ENCODE data around the gene ASB7. TPM values are rescaled to one million over a fixed set of nuclear protein-coding genes. Genes with fewer than 3 reads are reported as not detected.

Gene ASB7
- total and polyA plus RNA-seq, 2 experiments from 2014 or later: 4.1 to 13.9 TPM

DNA sequence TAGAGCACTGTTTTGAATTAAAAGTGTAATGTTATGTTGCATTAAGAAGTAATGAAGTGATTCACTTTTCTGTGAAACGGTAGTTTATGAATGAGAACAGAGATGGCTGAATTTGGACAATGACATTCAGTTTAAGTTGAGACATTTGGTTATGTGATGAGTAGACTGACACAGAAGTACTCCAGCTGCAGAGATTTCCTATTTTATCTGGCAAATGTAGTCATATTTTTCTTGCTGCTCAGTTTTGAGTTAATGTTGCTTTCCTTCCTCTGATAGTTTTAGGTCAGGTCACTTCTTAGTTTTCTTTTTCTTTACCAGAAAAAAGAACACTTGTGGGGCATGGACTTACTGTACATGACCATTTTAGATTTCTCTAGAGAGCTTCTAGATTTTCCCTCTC is 51.2 kb downstream of the ASB7 start:
- Histone ChIP-seq H4K20me1 (replicated peaks; ENCODE audit: insufficient read depth) (no peaks in the 10 kb centered on the region; the same call in 1 of the 2 replicates), H2AFZ (no peak overlapping the region), H3K4me3 (no peak overlapping the region), H3K4me1 (ENCODE audit: insufficient read depth) (no peaks in the 10 kb centered on the region), H3K27ac (ENCODE audit: low read depth) (no peak overlapping the region), H3K9me2 (ENCODE audit: insufficient read depth) (no peaks in the 10 kb centered on the region), H3K79me2 (replicated peaks; ENCODE audit: insufficient read depth) (no peaks in the 10 kb centered on the region), H3K27me3 (ENCODE audit: insufficient read depth) (no peaks in the 10 kb centered on the region), H3K4me2 (no peak overlapping the region), H3K36me3 (ENCODE audit: insufficient read depth) (no peaks in the 10 kb centered on the region), H3F3A (replicated peaks; ENCODE audit: low read depth) (no peaks in the 10 kb centered on the region)
- Mint-ChIP-seq H3K9me3 (no peaks in the 10 kb centered on the region), H3K4me1 (peaks cover 12% of the 10 kb centered on the region; the same call in 2 of the 3 replicates), H3K36me3 (ENCODE audit: low read depth) (no peaks in the 10 kb centered on the region), H3K27me3 (ENCODE audit: insufficient read depth, low read depth, poor library complexity) (peaks cover 9% of the 10 kb centered on the region), H3K27ac (no peak overlapping the region), H3K4me3 (no peak overlapping the region)
- TF ChIP-seq JUNB (IDR thresholded peaks at IDR 0.05; ENCODE audit: unreplicated experiment) (no peak), NANOG (IDR thresholded peaks at IDR 0.05; ENCODE audit: borderline replicate concordance) (no peak), ZNF331 (CRISPR knock-in tag; IDR thresholded peaks at IDR 0.05; ENCODE audit: low read depth) (no peak), EZH2phosphoT487 (IDR thresholded peaks at IDR 0.05; ENCODE audit: unreplicated experiment) (no peak), CREB1 (CRISPR knock-in tag; IDR thresholded peaks at IDR 0.05; ENCODE audit: low read depth) (no peak), EZH2 (IDR thresholded peaks at IDR 0.05; ENCODE audit: low read depth, unreplicated experiment) (no peak), STAT1 (IDR thresholded peaks at IDR 0.05; ENCODE audit: unreplicated experiment) (no peak), CTCF (conservative IDR thresholded peaks at IDR 0.05; ENCODE audit: low read depth in 2 of 2) (no peak), POLR2AphosphoS5 (IDR thresholded peaks at IDR 0.05; ENCODE audit: low read depth) (no peak), ZNF114 (CRISPR knock-in tag; IDR thresholded peaks at IDR 0.05) (no peak)
- TF ChIP-seq, protein P1, sequence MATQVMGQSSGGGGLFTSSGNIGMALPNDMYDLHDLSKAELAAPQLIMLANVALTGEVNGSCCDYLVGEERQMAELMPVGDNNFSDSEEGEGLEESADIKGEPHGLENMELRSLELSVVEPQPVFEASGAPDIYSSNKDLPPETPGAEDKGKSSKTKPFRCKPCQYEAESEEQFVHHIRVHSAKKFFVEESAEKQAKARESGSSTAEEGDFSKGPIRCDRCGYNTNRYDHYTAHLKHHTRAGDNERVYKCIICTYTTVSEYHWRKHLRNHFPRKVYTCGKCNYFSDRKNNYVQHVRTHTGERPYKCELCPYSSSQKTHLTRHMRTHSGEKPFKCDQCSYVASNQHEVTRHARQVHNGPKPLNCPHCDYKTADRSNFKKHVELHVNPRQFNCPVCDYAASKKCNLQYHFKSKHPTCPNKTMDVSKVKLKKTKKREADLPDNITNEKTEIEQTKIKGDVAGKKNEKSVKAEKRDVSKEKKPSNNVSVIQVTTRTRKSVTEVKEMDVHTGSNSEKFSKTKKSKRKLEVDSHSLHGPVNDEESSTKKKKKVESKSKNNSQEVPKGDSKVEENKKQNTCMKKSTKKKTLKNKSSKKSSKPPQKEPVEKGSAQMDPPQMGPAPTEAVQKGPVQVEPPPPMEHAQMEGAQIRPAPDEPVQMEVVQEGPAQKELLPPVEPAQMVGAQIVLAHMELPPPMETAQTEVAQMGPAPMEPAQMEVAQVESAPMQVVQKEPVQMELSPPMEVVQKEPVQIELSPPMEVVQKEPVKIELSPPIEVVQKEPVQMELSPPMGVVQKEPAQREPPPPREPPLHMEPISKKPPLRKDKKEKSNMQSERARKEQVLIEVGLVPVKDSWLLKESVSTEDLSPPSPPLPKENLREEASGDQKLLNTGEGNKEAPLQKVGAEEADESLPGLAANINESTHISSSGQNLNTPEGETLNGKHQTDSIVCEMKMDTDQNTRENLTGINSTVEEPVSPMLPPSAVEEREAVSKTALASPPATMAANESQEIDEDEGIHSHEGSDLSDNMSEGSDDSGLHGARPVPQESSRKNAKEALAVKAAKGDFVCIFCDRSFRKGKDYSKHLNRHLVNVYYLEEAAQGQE (IDR thresholded peaks at IDR 0.05; ENCODE audit: unreplicated experiment): no peak
- TF ChIP-seq, protein P2, sequence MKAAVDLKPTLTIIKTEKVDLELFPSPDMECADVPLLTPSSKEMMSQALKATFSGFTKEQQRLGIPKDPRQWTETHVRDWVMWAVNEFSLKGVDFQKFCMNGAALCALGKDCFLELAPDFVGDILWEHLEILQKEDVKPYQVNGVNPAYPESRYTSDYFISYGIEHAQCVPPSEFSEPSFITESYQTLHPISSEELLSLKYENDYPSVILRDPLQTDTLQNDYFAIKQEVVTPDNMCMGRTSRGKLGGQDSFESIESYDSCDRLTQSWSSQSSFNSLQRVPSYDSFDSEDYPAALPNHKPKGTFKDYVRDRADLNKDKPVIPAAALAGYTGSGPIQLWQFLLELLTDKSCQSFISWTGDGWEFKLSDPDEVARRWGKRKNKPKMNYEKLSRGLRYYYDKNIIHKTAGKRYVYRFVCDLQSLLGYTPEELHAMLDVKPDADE (IDR thresholded peaks at IDR 0.05): no peak
- TF ChIP-seq, protein P3, sequence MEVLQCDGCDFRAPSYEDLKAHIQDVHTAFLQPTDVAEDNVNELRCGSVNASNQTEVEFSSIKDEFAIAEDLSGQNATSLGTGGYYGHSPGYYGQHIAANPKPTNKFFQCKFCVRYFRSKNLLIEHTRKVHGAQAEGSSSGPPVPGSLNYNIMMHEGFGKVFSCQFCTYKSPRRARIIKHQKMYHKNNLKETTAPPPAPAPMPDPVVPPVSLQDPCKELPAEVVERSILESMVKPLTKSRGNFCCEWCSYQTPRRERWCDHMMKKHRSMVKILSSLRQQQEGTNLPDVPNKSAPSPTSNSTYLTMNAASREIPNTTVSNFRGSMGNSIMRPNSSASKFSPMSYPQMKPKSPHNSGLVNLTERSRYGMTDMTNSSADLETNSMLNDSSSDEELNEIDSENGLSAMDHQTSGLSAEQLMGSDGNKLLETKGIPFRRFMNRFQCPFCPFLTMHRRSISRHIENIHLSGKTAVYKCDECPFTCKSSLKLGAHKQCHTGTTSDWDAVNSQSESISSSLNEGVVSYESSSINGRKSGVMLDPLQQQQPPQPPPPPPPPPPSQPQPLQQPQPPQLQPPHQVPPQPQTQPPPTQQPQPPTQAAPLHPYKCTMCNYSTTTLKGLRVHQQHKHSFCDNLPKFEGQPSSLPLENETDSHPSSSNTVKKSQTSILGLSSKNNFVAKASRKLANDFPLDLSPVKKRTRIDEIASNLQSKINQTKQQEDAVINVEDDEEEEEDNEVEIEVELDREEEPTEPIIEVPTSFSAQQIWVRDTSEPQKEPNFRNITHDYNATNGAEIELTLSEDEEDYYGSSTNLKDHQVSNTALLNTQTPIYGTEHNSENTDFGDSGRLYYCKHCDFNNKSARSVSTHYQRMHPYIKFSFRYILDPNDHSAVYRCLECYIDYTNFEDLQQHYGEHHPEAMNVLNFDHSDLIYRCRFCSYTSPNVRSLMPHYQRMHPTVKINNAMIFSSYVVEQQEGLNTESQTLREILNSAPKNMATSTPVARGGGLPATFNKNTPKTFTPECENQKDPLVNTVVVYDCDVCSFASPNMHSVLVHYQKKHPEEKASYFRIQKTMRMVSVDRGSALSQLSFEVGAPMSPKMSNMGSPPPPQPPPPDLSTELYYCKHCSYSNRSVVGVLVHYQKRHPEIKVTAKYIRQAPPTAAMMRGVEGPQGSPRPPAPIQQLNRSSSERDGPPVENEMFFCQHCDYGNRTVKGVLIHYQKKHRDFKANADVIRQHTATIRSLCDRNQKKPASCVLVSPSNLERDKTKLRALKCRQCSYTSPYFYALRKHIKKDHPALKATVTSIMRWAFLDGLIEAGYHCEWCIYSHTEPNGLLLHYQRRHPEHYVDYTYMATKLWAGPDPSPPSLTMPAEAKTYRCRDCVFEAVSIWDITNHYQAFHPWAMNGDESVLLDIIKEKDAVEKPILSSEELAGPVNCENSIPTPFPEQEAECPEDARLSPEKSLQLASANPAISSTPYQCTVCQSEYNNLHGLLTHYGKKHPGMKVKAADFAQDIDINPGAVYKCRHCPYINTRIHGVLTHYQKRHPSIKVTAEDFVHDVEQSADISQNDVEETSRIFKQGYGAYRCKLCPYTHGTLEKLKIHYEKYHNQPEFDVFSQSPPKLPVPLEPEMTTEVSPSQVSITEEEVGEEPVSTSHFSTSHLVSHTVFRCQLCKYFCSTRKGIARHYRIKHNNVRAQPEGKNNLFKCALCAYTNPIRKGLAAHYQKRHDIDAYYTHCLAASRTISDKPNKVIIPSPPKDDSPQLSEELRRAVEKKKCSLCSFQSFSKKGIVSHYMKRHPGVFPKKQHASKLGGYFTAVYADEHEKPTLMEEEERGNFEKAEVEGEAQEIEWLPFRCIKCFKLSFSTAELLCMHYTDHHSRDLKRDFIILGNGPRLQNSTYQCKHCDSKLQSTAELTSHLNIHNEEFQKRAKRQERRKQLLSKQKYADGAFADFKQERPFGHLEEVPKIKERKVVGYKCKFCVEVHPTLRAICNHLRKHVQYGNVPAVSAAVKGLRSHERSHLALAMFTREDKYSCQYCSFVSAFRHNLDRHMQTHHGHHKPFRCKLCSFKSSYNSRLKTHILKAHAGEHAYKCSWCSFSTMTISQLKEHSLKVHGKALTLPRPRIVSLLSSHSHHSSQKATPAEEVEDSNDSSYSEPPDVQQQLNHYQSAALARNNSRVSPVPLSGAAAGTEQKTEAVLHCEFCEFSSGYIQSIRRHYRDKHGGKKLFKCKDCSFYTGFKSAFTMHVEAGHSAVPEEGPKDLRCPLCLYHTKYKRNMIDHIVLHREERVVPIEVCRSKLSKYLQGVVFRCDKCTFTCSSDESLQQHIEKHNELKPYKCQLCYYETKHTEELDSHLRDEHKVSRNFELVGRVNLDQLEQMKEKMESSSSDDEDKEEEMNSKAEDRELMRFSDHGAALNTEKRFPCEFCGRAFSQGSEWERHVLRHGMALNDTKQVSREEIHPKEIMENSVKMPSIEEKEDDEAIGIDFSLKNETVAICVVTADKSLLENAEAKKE (CRISPR knock-in tag; IDR thresholded peaks at IDR 0.05): no peak
- ATAC-seq (no peak), DNase-seq (ENCODE audit: low spot score) (no peak)

Data from GM23338 (cell line).